MG63 (cell line): Measurements from ENCODE around the gene CKMT1B. TPM values are rescaled to one million over a fixed set of nuclear protein-coding genes. Genes with fewer than 3 reads are reported as not detected.
"Not testable (repeated sequence)": the region's sequence is repeated elsewhere in the genome, so short reads cannot be mapped to it uniquely, and the experiment has no call there.

Experiments
- DNase-seq: peaks from one replicate; pipeline ENCODE4 v3.0.0-alpha.2; 2020
- H3K27me3 ChIP-seq: fragments of 250-450 bp; sonication (Bioruptor Pico); 2 replicates; pipeline ENCODE4 v1.5.1; 2020; ENCODE audit warnings: mild to moderate bottlenecking, moderate library complexity
- H3K36me3 ChIP-seq: fragments of 250-450 bp; sonication (Bioruptor Pico); 2 replicates; pipeline ENCODE4 v1.5.1; 2020; ENCODE audit warnings: mild to moderate bottlenecking, moderate library complexity
- H3K4me3 ChIP-seq: fragments of 250-450 bp; sonication (Bioruptor Pico); 2 replicates; pipeline ENCODE4 v1.5.1; 2020; ENCODE audit warnings: mild to moderate bottlenecking, moderate library complexity
- H3K9me3 ChIP-seq: fragments of 250-450 bp; sonication (Bioruptor Pico); 2 replicates; pipeline ENCODE4 v1.5.1; 2020; ENCODE audit warnings: mild to moderate bottlenecking, moderate library complexity
- total RNA-seq: library from RNA; depleted of rRNA; stranded (reverse); fragments of >200 nt; shearing (Covaris generic); gene quantifications from 2 replicates; pipeline ENCODE4 v1.2.3, GENCODE V29; 2014; ENCODE audit warnings: low replicate concordance; rRNA removed

The CKMT1B gene
- total RNA-seq: not detected in 2 replicates

DNA sequence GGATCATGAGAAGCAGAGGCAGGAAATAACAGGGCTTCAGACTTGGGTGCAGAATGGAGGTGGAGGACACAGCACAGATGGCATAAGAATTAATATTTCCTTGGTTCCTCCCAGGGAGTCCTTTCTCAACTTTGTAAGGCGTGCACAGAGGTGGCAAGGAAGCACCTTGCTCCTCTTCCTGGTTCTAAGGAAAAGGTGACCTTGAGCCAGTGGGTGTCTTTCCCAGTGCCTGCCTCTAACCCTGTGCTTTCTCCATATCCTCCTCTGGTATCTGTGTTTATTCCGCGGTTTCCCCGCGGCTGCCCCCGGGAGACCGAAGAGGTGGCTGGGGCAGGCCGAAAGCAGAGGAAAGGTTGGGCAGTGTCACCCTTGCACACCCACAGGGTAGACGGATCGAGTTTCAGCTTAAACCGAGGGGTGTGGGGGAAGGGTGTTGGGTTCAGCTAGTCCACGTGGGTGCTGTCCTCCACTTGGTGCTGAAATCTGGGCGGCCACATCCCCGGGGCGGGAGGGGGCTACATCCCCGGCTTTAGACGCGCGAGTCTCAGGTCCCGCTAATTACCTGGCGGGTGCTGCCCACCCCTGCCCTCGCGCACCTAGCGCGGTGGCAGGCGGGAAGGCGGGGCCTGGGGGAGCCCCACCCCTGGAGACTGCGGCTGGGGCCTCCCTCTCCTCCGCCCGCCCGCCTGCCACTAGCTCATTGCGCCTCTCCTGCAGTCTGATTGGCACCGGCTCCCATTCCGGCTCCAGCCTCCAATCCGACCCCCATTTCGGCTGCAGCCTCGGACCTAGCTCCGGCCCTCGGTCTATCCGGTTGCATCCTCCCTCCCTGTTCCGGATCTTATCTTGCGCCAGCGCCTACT lies at the start of gene CKMT1B:
Gene CKMT1B (plus strand): TSS at position 700 of the 863 bp plus-strand sequence. CDS start 192 bp downstream, outside the sequence.
- H3K4me3 ChIP-seq, H3K36me3 ChIP-seq, H3K27me3 ChIP-seq, H3K9me3 ChIP-seq, DNase-seq: not testable (repeated sequence)

DNA sequence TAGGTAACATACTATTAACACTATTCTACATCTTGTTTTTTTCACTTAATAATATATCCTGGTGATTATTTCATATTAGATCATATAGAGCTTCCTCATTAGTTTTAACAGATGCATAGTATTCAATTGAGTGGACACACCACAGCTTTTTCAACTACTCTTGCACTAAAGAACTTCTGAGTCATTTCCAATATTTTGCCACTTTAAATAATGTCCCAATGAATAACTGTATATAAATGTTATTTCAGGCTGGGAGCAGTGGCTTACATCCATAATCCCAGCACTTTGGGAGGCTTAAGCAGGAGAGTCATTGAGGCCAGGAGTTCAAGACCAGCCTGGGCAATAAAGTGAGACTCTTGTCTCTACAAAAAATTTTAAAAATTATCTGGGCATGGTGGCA lies 49.6 kb upstream of the CKMT1B start:
- DNase-seq: no peak
- H3K9me3 ChIP-seq: peaks cover 5% of the 10 kb centered on the region

DNA sequence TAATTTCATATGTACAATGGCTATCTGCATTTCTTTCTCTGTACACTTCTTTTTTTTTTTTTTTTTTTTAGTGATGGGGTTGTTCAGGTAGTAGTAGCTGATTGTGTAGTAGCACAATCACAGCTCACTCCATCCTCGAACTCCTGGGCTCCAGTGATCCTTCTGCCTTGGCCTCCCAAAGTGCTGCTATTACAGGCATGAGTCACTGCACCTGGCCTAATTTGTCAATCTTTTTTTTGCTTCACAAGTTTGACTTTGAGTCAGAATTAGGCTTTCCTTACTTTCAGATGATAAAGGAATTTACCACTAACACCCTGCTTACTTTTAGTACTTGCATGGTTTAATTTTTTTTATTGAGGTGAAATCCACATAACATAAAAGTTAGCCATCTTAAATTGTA lies 48.4 kb upstream of the CKMT1B start:
- peaks cover 4% of the 10 kb centered on the region; the same call in 1 of the 2 replicates for H3K36me3 ChIP-seq
- H3K27me3 ChIP-seq: no peaks in the 10 kb centered on the region
- no peak for DNase-seq
- no peak overlapping the region for H3K4me3 ChIP-seq
- peaks cover 5% of the 10 kb centered on the region for H3K9me3 ChIP-seq

More for the DNA sequence above, 49.6 kb upstream of the CKMT1B start:
- Histone ChIP-seq H3K36me3 (peaks cover 4% of the 10 kb centered on the region; the same call in 1 of the 2 replicates), H3K4me3 (no peak overlapping the region), H3K27me3 (no peaks in the 10 kb centered on the region)

DNA sequence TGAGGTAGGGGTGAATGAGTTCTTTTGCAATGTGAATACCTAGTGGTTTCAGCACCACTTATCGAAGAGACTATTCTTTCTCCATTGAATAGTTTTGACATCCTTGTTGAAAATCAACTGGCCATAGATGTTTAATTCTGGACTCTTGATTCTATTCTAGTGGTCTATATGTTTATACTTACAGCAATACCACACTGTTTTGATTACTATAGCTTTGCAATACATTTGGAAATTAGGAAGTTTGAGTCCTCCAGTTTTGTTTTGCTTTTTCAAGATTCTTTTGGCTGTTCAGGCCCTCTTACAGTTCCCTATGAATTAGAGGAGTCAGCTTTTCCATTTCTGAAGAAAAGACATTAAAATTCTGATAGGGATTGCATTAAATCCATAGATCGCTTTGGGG lies 46.3 kb upstream of the CKMT1B start:
- Histone ChIP-seq H3K4me3 (no peak overlapping the region), H3K27me3 (no peaks in the 10 kb centered on the region), H3K9me3 (peaks cover 5% of the 10 kb centered on the region), H3K36me3 (peaks cover 4% of the 10 kb centered on the region; the same call in 1 of the 2 replicates)
- DNase-seq: no peak

DNA sequence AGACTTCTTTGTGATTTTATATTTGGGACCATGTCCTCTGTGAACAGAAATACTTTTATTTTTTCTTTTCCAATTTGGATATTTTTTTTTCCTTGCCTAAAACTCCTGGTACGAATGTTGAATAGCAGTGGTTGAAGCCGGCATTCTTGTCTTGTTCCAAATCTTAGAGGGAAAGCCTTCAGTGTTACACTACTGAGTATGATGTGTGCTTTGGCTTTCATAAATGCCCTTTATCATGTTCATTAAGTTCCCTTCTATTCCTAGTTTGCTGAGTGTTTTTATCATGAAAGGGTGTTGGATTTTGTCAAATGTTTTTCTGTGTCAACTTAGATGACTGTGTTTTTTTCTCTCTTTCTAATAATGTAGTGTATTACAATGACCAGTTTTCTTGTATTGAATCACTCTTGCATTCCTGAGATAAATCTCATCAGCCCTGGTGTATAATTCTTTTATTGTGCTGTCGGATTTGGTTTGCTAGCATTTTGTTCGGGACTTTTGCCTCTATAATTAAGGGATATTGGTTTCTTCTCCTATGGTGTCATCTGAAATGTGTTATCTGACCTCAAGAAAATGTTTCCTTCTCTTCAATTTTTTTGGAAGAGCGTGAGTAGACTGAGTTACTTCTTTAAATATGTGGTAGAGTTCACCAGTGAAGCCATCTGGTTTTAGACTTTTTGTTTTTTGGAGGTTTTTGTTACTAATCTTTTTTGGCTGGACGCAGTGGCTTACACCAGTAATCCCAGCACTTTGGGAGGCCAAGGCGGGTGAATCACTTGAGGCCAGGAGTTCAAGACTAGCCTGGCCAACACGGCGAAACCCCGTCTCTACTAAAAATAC lies 43.1 kb upstream of the CKMT1B start:
- Histone ChIP-seq H3K4me3 (no peak overlapping the region), H3K27me3 (no peaks in the 10 kb centered on the region), H3K9me3 (no peaks in the 10 kb centered on the region; the same call in 1 of the 2 replicates), H3K36me3 (peaks cover 7% of the 10 kb centered on the region; the same call in 1 of the 2 replicates)
- peak; percentile 76 for DNase-seq

DNA sequence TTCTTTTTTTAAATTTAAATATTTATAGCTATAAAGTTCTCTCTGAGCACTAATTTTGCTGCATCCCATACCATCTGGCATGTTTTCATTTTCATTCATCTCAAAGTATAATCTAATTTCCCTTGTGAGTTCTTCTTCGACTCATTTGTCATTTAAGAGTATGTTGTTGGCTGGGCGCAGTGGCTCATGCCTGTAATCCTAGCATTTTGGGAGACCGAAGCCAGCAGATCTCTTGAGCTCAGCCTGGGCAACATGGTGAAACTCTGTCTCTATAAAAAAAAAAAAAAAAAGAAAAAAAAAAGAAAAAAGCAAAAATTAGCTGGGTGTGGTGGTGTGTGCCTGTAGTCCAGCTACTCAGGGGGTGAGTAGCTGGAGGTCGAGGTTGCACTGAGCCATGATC lies 41.6 kb upstream of the CKMT1B start:
- Histone ChIP-seq H3K27me3 (no peaks in the 10 kb centered on the region), H3K36me3 (peaks cover 7% of the 10 kb centered on the region; the same call in 1 of the 2 replicates), H3K4me3 (no peak overlapping the region), H3K9me3 (no peaks in the 10 kb centered on the region; the same call in 1 of the 2 replicates)
- no peak for DNase-seq

DNA sequence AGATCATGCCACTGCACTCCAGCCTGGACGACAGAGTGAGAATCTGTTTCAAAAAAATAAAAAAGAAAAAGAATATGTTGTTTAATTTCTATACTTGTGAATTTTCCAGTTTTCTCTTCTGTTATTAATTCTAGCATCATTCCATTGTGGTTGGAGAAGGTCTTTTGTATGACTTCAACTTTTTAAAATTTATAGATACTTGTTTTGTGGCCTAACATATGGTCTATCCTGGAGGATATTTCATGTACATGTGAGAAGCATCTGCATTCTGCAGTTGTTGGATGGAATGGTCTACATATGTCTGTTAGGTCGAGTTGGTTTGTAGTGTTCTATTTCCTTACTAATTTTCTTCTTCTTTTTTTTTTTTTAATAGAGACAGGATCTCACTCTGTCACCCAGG lies 40.8 kb upstream of the CKMT1B start:
- DNase-seq: no peak
- Histone ChIP-seq H3K36me3 (0 out of 2 replicates have a peak, but pooled peaks cover 3% of the 10 kb centered on the region), H3K27me3 (no peaks in the 10 kb centered on the region), H3K4me3 (no peak overlapping the region), H3K9me3 (no peaks in the 10 kb centered on the region)

DNA sequence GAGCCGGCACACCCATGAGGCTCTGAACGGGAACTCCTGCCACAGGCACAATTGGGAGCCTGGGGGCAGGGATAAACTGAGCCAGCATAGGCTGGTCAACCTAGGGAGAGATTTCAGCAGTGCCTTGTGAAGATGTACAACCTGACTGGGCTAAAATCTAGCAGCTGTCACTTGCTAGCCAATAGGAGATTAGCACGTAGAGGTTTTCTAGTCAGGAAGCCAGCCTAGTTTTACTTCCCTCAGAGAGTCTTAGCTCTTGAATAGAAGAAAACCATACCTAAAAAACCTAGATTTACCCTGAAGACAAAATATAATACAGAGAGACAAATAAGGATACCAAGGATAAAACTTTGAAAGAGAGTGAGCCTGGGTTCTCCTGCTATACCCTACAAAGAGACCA lies 31.1 kb upstream of the CKMT1B start:
- not testable (repeated sequence) for H3K9me3 ChIP-seq, H3K4me3 ChIP-seq, H3K36me3 ChIP-seq, DNase-seq, H3K27me3 ChIP-seq

DNA sequence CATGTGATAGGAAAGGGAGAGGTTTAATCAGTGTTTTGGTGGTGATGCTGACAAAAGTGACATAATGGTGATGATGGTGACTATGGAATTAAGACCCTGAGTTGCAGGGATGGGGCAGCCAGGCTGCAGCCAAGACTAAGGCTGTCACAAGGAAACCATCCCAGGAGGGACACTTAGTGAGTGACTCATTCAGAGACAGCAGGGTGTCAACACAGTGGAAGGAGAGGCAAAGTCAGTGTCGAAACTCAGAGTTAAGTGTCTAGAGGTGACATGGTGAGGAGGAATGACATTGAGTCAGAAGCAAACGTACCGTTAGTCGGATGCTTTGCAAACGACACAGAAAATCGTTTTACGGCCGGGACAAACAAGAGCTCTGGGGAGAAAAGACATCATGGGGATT lies 30.0 kb upstream of the CKMT1B start:
- H3K27me3 ChIP-seq, DNase-seq, H3K9me3 ChIP-seq, H3K4me3 ChIP-seq, H3K36me3 ChIP-seq: not testable (repeated sequence)

DNA sequence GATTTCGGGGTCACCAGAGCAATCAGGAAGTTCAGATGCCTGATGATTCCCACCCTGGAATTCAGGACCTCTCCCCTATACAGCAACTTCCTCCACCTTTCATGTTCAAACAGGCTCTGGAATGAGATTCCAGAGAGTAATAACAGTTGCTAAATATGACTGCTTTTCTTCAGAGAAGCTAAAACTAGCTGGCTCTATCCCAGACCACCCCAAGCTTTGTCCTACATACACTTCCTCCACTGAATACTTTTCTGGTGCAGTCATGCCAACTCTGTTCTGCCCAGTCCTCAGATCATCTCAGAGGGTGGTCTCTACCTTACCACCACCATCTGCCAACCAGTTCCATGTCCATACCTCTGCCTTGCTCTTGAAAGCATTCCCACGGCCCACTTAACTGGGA lies 27.2 kb upstream of the CKMT1B start:
- H3K27me3 ChIP-seq: not testable (repeated sequence)

DNA sequence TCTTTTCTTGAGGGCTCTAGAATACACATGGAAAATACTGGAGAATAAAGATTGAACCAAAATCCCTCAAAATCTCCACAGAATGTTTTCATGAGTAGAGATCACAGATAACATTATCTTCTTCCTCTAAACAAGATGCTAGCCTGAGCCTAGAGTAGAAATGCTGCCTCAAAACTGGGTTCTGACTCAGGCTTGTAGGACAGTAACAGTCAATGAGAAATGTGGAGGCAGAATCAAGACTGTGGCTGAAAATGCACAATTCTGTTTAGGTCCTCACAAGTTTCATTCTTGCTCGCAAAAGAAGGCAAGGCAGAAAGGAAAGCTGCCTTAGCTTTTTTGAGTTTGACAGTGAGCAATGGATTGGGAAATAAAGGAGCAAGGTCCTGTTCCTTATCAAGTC lies 19.2 kb upstream of the CKMT1B start:
- not testable (repeated sequence) for H3K27me3 ChIP-seq, H3K9me3 ChIP-seq, DNase-seq, H3K36me3 ChIP-seq, H3K4me3 ChIP-seq

More for the DNA sequence above, 27.2 kb upstream of the CKMT1B start:
- not testable (repeated sequence) for H3K36me3 ChIP-seq, H3K4me3 ChIP-seq, H3K9me3 ChIP-seq, DNase-seq

DNA sequence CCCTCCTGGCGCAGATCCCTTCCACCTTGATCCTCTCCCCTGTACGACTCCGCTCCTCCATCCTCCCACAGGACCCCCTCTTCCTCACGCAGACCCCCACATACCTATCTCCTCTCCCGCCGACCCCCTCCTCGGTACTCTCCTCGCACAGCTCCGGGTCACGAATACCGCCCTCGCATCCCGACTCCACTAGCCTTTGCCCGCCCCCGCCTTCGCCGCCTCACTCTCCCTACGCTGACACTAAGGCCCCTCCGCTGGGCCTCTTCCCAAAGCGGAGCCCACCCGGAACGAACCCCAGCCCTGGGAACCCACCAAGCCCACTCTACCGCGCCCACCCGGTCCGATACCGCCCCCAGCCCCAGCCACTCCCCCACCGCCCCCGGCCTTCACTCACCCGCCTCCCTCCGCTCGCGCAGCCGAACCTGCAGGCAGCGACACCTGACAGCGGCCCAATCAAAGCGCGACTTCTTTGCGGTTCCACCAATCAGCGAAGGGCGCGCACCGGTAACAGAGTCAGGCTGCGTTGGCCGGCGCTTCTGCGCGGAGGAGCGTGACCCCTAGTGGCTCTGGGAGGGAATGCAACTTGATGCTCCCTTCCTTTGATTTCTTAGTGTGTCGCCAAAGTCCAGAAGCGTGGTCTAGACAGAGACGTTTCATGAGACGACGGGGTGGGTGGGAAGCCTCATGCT lies 3.9 kb upstream of the CKMT1B start, which contains the start of gene PPIP5K1:
Gene PPIP5K1 (minus strand): TSS at position 431 of the 689 bp plus-strand sequence. CDS start 5,704 bp downstream, outside the sequence.
- not testable (repeated sequence) for H3K27me3 ChIP-seq, DNase-seq, H3K36me3 ChIP-seq, H3K4me3 ChIP-seq, H3K9me3 ChIP-seq

DNA sequence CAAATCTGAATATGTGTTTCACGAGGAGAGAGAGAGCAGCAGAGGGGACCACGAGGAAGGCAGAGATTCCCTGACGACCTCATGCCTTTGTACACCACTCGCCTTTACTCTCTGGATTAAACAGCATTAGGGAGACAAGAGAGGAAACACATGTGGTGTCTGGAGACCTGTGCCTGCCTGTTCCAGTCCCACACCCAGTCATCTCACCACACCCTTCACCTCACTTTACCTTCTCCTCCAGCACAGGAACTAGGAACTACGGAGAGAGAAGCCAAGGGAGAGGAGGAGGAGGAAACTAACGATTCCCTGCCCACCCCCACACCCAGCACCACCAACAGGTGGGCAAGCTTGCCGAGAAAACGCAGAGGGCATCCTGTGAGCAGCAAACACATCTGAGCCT lies 986 bp upstream of the CKMT1B start:
- not testable (repeated sequence) for H3K9me3 ChIP-seq, H3K4me3 ChIP-seq, H3K27me3 ChIP-seq, DNase-seq, H3K36me3 ChIP-seq

DNA sequence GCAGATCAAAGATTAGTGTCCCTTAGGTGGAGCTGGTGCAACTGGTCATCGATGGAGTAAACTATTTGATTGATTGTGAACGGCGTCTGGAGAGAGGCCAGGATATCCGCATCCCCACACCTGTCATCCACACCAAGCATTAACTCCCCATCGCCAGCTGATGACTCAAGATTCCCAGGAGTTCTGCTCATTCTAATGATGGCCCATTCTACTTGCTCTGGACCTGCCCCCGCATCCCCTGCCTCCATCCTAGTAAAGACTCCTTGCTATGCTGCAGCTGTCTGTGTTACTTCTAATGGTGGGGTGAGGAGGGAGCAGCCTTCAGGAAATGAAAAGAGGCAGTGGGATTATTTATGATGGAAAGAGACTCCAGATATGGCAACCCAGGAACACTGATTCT lies 5.3 kb downstream of the CKMT1B start:
- not testable (repeated sequence) for H3K27me3 ChIP-seq, H3K9me3 ChIP-seq, H3K36me3 ChIP-seq, DNase-seq, H3K4me3 ChIP-seq

DNA sequence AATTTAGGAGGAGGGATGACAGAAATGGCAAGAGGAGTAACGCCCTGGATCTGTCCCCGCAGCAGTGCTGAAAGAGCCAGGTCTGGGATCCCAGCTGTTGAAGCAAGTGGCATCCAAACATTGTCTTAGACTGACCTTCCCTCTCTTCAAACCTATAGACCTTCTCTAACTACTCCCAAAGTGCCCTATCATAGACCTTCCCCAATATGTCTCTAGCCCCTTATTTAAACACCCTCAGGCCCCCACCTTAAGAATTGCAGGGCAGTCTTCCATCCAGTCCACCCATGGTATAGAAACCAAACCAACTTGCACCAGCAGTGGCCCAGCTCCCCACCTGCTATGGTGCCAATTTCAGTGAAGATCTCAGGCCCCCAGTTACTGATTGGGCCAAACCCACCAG lies 6.4 kb downstream of the CKMT1B start:
- not testable (repeated sequence) for DNase-seq, H3K4me3 ChIP-seq, H3K9me3 ChIP-seq, H3K36me3 ChIP-seq, H3K27me3 ChIP-seq

DNA sequence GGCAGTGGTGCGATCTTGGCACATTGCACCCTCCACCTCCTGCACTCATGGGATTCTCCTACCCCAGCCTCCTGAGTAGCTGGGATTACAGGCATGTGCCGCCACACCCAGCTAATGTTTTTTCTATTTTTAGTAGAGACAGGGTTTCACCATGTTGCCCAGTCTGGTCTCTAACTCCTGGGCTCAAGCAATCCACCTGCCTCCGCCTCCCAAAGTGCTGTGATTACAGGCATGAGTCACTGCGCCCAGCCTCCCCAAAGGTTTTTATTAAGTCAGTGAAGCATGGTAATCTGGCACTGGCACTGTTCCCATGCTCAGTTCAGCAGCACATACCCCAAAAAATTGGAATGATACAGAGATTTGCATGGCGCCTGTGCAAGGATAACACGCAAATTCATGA lies 8.4 kb downstream of the CKMT1B start:
- H3K9me3 ChIP-seq, H3K4me3 ChIP-seq, H3K27me3 ChIP-seq, H3K36me3 ChIP-seq: not testable (repeated sequence)
- DNase-seq: peak; percentile 61

DNA sequence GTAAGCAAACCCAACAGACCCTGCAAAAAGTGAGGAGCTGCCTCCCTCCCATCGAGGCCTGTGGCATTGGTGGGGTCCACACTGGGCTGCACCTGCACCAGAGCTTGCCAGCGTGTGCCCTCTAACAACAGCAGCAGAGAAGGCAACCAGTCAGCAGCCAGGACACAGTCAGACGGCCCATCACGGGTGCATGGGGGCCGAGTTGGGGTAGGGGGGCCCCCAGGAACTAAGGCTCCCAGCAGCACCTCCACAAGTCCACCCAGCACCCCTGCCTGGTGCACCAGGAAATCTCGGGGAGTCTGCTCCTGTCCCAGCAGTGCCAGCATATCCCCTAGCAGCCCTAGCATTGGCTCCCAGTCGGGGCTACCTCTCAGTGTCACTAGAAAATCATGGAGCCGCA lies 23.9 kb downstream of the CKMT1B start:
- H3K9me3 ChIP-seq, H3K4me3 ChIP-seq, H3K27me3 ChIP-seq, DNase-seq, H3K36me3 ChIP-seq: not testable (repeated sequence)
